Measurements from ENCODE around the gene RAC3.

DNA sequence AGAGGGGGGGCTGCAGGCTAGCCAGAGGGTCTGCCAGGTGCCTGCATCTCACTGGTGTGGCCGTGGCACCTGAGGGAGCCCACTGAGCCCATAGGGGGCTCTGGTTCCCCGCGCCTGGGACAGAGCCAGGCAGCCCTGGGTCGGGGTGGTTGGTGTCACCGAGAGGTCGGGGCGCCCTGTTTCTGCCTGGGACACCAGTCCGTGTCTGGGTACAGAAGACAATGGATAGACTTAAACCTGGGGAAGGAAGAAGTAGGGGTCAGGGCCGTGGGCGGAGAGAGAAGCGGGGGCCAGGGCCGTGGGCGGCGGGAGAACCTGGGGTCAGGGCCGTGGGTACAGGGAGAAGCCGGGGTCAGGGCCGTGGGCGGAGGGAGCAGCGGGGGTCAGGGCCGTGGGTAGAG, 17.1 kb downstream of the RAC3 start:
- no peak for TF ChIP-seq EZH2 (IDR thresholded peaks at IDR 0.05; ENCODE audit: insufficient read depth, poor library complexity, severe bottlenecking)
- no peak for TF ChIP-seq EZH2phosphoT487 (IDR thresholded peaks at IDR 0.05; ENCODE audit: insufficient read depth, low read depth)

Measured in GM23248 (cell line).